Measurements from ENCODE around the gene LITAF.
"Not testable (repeated sequence)": the region's sequence is repeated elsewhere in the genome, so short reads cannot be mapped to it uniquely, and the experiment has no call there.

Gene LITAF

GRCh38 chr16:11558308-11558823, 28.4 kb downstream of the LITAF start:
- H3K4me3 ChIP-seq (ENCODE audit: low read depth, low read length); POLR2A ChIA-PET; H3K4me1 ChIP-seq (ENCODE audit: control insufficient read depth, insufficient read depth, low read length); H3K9me3 ChIP-seq (ENCODE audit: control insufficient read depth, insufficient read depth, low read depth, low read length); H3K27ac ChIP-seq (ENCODE audit: extremely low read depth, low read depth, low read length): not testable (repeated sequence)
- 0 out of 2 replicates have a peak, but pooled peaks have one; percentile 24 for TF ChIP-seq ZNF121 (tag by site-specific recombination; IDR thresholded peaks at IDR 0.05)
- CTCF ChIA-PET, result interaction anchor here (1.5 kb wide), 1 partner anchor 26 kb away, joined by 8 read pairs; no protein-coding TSS in a partner anchor
- peaks cover 21 to 33% of the 10 kb centered on the region in 2 experiments for H3K36me3 ChIP-seq (ENCODE audit: control insufficient read depth in 2 of 2, insufficient read depth in 1 of 2, low read length in 2 of 2)

DNA sequence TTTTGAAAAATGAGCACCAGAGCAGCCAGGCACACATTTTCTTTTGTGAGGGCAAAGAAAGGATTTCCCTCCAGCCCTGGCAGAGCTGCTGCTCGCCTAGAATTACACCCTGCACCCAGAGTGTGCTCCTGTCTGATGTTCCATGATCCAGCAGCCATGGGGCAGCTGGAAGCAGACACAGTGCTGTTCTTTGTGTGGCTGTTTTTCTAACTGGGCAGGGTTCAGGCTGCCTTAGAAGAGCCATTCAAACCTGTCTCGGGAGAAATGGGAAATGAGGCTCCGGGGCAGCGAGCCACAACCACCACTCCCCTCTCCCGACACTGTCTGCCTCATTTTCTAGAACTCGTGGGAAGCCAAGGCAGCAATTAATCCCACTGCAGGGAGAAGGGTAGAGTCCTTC, 28.9 kb downstream of the LITAF start:
- H3K27ac ChIP-seq (ENCODE audit: extremely low read depth, low read depth, low read length), result no peak overlapping the region
- CTCF ChIA-PET, result no interaction called here
- no peak overlapping the region for H3K4me3 ChIP-seq (ENCODE audit: low read depth, low read length)
- POLR2A ChIA-PET, result no interaction called here
- peaks cover 6% of the 10 kb centered on the region; the same call in 1 of the 2 replicates for H3K4me1 ChIP-seq (ENCODE audit: control insufficient read depth, insufficient read depth, low read length)
- peaks cover 25 to 39% of the 10 kb centered on the region in 2 experiments for H3K36me3 ChIP-seq (ENCODE audit: control insufficient read depth in 2 of 2, insufficient read depth in 1 of 2, low read length in 2 of 2)
- TF ChIP-seq PRDM1 (tag by site-specific recombination; IDR thresholded peaks at IDR 0.05), result no peak
- TF ChIP-seq ZNF677 (tag by site-specific recombination; IDR thresholded peaks at IDR 0.05), result 0 out of 2 replicates have a peak, but pooled peaks have one; percentile 13
- TF ChIP-seq ZFP41 (tag by site-specific recombination; IDR thresholded peaks at IDR 0.05; ENCODE audit: borderline replicate concordance), result no peak
- no peak for TF ChIP-seq ZNF610 (tag by site-specific recombination; IDR thresholded peaks at IDR 0.05; ENCODE audit: borderline replicate concordance)
- no peak for TF ChIP-seq ZNF514 (tag by site-specific recombination; IDR thresholded peaks at IDR 0.05)
- H3K9me3 ChIP-seq (ENCODE audit: control insufficient read depth, insufficient read depth, low read depth, low read length), result no peaks in the 10 kb centered on the region; the same call in 1 of the 2 replicates

DNA sequence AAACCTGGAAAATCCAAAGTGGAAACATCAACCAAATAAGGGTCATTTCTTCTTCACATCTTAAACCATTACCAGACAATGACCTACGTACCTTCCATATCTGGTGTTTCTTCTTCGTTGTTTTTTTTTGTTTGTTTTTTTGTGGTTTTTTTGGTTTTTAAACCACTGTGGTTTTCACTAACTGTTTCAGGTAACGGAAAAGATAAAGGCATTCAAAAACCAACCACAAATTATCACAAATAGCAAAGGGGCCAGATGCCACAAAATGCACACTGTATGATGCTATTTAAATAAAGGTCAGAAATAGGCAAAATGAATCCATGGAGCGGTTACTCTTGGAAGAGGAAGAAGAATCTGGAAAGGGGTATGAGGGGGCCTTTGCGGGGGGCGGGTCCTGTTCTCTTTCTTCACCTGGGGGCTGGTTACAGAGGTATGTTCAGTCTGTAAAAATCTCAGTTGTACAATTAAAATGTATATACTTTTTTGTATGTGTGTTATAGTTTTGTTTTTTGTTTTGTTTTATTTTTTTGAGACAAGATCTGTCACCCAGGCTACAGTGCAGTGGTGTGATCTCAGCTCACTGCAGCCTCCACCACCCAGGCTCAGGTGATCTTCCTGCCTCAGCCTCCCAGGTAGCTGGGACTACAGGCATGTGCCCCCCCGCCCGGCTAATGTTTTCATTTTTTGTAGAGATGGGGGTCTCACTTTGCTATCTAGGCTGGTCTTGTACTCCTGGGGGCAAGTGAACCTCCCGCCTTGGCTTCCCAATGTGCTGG, 29.6 kb downstream of the LITAF start:
- TF ChIP-seq FEZF1 (tag by site-specific recombination; IDR thresholded peaks at IDR 0.05), result no peak
- no peak for TF ChIP-seq ZNF18 (tag by site-specific recombination; IDR thresholded peaks at IDR 0.05)
- TF ChIP-seq ZNF157 (tag by site-specific recombination; IDR thresholded peaks at IDR 0.05), result no peak
- TF ChIP-seq KLF7 (tag by site-specific recombination; IDR thresholded peaks at IDR 0.05; ENCODE audit: borderline replicate concordance), result no peak
- no peak for TF ChIP-seq ZNF514 (tag by site-specific recombination; IDR thresholded peaks at IDR 0.05)
- H3K4me1 ChIP-seq (ENCODE audit: control insufficient read depth, insufficient read depth, low read length), result peaks cover 6% of the 10 kb centered on the region; the same call in 1 of the 2 replicates
- CTCF ChIA-PET, result no interaction called here
- POLR2A ChIA-PET, result no interaction called here
- H3K9me3 ChIP-seq (ENCODE audit: control insufficient read depth, insufficient read depth, low read depth, low read length), result no peaks in the 10 kb centered on the region; the same call in 1 of the 2 replicates
- peaks cover 25 to 44% of the 10 kb centered on the region in 2 experiments for H3K36me3 ChIP-seq (ENCODE audit: control insufficient read depth in 2 of 2, insufficient read depth in 1 of 2, low read length in 2 of 2)
- H3K27ac ChIP-seq (ENCODE audit: extremely low read depth, low read depth, low read length), result no peak overlapping the region
- H3K4me3 ChIP-seq (ENCODE audit: low read depth, low read length), result no peak overlapping the region

GRCh38 chr16:11556214-11556819, 30.4 kb downstream of the LITAF start:
- no peak overlapping the region for H3K4me3 ChIP-seq (ENCODE audit: low read depth, low read length)
- ChIA-PET POLR2A (no interaction called here), CTCF (no interaction called here)
- no peak overlapping the region for H3K27ac ChIP-seq (ENCODE audit: extremely low read depth, low read depth, low read length)
- TF ChIP-seq MZF1 (tag by site-specific recombination; IDR thresholded peaks at IDR 0.05; ENCODE audit: borderline replicate concordance), result no peak
- no peak for TF ChIP-seq ZNF600 (tag by site-specific recombination; IDR thresholded peaks at IDR 0.05)
- peak; percentile 83 for TF ChIP-seq SETDB1 (IDR thresholded peaks at IDR 0.05; ENCODE audit: insufficient read length, low read length)
- peaks cover 6% of the 10 kb centered on the region; the same call in 1 of the 2 replicates for H3K4me1 ChIP-seq (ENCODE audit: control insufficient read depth, insufficient read depth, low read length)
- H3K36me3 ChIP-seq (ENCODE audit: control insufficient read depth in 2 of 2, insufficient read depth in 1 of 2, low read length in 2 of 2), result peaks cover 25 to 53% of the 10 kb centered on the region in 2 experiments
- no peaks in the 10 kb centered on the region; the same call in 1 of the 2 replicates for H3K9me3 ChIP-seq (ENCODE audit: control insufficient read depth, insufficient read depth, low read depth, low read length)
